Vagina (tissue), 2 donors: ENCODE results near the gene NPAS2.

Source experiments
- POLR2A ChIP-seq, 2 donors: fragments of 450-650 bp; IDR thresholded peaks; one replicate each; pipeline ENCODE4 v1.6.1; 2017; ENCODE audit warnings: antibody characterized with exemption in 2 of 2, mild to moderate bottlenecking in 2 of 2, moderate library complexity in 2 of 2
- TF ChIP-seq, protein P1 (sequence below), 3 experiments: fragments of 450-650 bp in 2 of 3; fragments of 200-600 bp in 1 of 3; sonication (generic) in 1 of 3; IDR thresholded peaks; one replicate each; pipeline ENCODE4 v1.5.1; 2017 to 2019; ENCODE audit warnings: antibody characterized with exemption in 3 of 3, mild to moderate bottlenecking in 2 of 3, moderate library complexity in 2 of 3

DNA sequence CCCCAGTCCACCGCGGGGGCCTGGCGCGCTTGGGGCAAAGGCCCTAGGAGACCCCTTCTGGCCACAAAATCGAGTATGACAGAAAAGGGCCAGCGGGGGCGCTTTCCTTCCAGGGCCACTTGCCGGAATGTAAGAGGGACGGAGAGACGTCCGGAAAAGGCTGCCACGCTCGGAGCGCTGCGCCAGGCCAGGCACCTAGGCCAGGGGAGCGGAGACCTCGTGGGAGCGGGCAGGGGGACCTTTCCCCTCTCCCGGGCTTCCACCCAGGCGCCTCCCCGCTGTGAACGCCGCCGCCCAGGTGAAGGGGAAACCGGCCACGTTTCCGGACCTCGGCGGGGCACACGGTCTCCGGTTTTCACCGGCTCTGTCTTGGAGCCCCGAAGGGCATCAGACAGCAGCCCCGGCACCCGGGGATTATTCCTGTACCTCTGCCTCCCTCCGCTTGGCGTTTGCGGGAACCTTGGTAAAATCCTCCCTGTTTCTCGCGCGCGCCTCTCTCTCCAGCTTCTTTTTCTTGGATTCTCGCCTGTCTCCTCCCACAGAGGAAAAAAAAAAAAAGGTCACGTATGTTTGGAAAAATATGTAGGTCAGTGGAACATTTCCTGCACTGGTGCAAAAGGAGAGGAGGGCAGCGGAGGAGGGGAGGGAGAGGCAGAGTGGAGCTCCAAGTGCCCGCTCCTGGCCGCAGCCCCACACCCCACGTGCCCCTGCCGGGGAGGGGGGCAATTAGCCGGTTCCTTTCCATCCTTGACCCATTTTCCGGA lies 1.2 kb upstream of the NPAS2 start:
- TF ChIP-seq, protein P1, sequence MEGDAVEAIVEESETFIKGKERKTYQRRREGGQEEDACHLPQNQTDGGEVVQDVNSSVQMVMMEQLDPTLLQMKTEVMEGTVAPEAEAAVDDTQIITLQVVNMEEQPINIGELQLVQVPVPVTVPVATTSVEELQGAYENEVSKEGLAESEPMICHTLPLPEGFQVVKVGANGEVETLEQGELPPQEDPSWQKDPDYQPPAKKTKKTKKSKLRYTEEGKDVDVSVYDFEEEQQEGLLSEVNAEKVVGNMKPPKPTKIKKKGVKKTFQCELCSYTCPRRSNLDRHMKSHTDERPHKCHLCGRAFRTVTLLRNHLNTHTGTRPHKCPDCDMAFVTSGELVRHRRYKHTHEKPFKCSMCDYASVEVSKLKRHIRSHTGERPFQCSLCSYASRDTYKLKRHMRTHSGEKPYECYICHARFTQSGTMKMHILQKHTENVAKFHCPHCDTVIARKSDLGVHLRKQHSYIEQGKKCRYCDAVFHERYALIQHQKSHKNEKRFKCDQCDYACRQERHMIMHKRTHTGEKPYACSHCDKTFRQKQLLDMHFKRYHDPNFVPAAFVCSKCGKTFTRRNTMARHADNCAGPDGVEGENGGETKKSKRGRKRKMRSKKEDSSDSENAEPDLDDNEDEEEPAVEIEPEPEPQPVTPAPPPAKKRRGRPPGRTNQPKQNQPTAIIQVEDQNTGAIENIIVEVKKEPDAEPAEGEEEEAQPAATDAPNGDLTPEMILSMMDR (IDR thresholded peaks at IDR 0.05), result no peak
- no peak for TF ChIP-seq POLR2A (IDR thresholded peaks at IDR 0.05)
